Natural killer cell (primary cell): ENCODE measurements around the gene ATP2B2. TPM values are rescaled to one million over a fixed set of nuclear protein-coding genes. Genes with fewer than 3 reads are reported as not detected.
A peak's percentile ranks its signal among the peaks of the same experiment; 100 is the strongest.

Experiments
- ATAC-seq, 3 donors: fragments of 150-1000 bp in 2 of 3; fragments of 200-7000 bp in 1 of 3; cut with Tn5 transposase; 1 replicate in 1 of 3; 2 replicates in 2 of 3; pipeline ENCODE4 v1.10.0; 2021; ENCODE audit warnings: mild to moderate bottlenecking in 2 of 3, moderate library complexity in 2 of 3
- DNase-seq, 2 donors: peaks; one replicate each; pipeline versions ENCODE4 v3.0.0 to v3.0.0-alpha.2; 2013 to 2021; ENCODE audit warnings: mixed read lengths in 1 of 2
- H3K27ac ChIP-seq: one replicate; pipeline ENCODE4 v1.5.1; 2013; ENCODE audit warnings: mild to moderate bottlenecking, low read length
- H3K27me3 ChIP-seq: one replicate; pipeline ENCODE4 v1.6.1; 2013; ENCODE audit warnings: low read length; ENCODE audit not compliant: control insufficient read depth, insufficient read depth
- H3K36me3 ChIP-seq: one replicate; pipeline ENCODE4 v1.6.1; 2013; ENCODE audit warnings: low read length; ENCODE audit not compliant: control insufficient read depth, insufficient read depth
- H3K4me1 ChIP-seq: one replicate; pipeline ENCODE4 v1.6.1; 2013; ENCODE audit warnings: low read length; ENCODE audit not compliant: control insufficient read depth, insufficient read depth
- H3K4me3 ChIP-seq: one replicate; pipeline ENCODE4 v1.5.1; 2013; ENCODE audit warnings: low read length
- H3K9me3 ChIP-seq: one replicate; pipeline ENCODE4 v1.6.1; 2013; ENCODE audit warnings: low read length; ENCODE audit not compliant: control insufficient read depth, insufficient read depth
- H3K27ac Mint-ChIP-seq, 2 donors: one replicate each; pipeline ENCODE4 v1.8.0; 2022; ENCODE audit warnings: mild to moderate bottlenecking in 2 of 2, mixed read lengths in 2 of 2, moderate library complexity in 1 of 2
- H3K27me3 Mint-ChIP-seq, 2 donors: one replicate each; pipeline ENCODE4 v1.8.0; 2022; ENCODE audit warnings: low read depth in 2 of 2, mixed read lengths in 2 of 2
- H3K36me3 Mint-ChIP-seq: one replicate; pipeline ENCODE4 v1.8.0; 2022; ENCODE audit warnings: mixed read lengths
- H3K4me1 Mint-ChIP-seq, 2 donors: one replicate each; pipeline ENCODE4 v1.8.0; 2022; ENCODE audit warnings: mixed read lengths in 2 of 2
- H3K4me3 Mint-ChIP-seq: one replicate; pipeline ENCODE4 v1.8.0; 2022; ENCODE audit warnings: mild to moderate bottlenecking, moderate library complexity, mixed read lengths
- H3K9me3 Mint-ChIP-seq, 2 donors: one replicate each; pipeline ENCODE4 v1.8.0; 2022; ENCODE audit warnings: mixed read lengths in 2 of 2
- WGBS: methylation state at CpG from one replicate; pipeline ENCODE4 v1.1.7; 2013; ENCODE audit warnings: missing lambda C conversion rate; ENCODE audit not compliant: insufficient coverage; 5-methylcytosine and 5-hydroxymethylcytosine counted together
- intact Hi-C: fragments of 100-400 bp; cut with micrococcal nuclease; formaldehyde crosslinking; loops from one replicate; pipeline ENCODE4 v1.14.2; 2022
- total RNA-seq, 4 donors: library from RNA; stranded (reverse); fragments of 120-200 nt in 1 of 4; gene quantifications; one replicate each; pipeline versions ENCODE4 v1.2.3 to v1.2.4, GENCODE V29; 2013 to 2022
- TF ChIP-seq, protein P1 (sequence below): fragments of 200-600 bp; IDR thresholded peaks from one replicate; pipeline ENCODE4 v1.8.0; 2022; ENCODE audit warnings: antibody characterized with exemption

Gene ATP2B2
- total RNA-seq, 3 donors from 2014 or later (not counting 1 experiment from before 2014, with no cell fraction given) = not detected

DNA sequence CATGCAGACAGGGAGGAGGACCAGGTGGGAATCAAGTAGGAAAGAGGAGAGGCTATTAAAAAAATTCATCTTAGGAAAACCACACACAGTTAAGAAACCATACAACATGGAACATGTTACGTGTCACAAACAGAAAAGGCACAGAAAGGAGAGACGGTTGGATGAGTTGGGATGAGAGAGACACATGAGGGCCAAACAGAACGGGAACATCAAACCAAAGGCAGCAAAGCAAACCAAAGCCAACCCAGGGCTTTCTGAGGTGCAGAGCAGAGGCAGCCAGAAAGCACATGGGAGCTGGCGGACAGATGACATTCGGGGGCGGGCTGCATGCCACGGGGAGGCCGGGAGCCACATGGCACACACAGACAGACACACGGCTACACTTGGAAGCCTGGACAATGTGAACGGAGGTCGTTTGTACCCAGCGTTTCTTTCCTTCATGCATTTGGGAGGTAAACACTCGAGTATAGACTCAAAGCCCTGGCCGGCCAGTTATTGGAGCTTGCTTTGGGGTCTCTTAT, 175.8 kb downstream of the ATP2B2 start:
- intact Hi-C loops = no loop called here
- H3K4me1 Mint-ChIP-seq = no peaks in the 10 kb centered on the region

DNA sequence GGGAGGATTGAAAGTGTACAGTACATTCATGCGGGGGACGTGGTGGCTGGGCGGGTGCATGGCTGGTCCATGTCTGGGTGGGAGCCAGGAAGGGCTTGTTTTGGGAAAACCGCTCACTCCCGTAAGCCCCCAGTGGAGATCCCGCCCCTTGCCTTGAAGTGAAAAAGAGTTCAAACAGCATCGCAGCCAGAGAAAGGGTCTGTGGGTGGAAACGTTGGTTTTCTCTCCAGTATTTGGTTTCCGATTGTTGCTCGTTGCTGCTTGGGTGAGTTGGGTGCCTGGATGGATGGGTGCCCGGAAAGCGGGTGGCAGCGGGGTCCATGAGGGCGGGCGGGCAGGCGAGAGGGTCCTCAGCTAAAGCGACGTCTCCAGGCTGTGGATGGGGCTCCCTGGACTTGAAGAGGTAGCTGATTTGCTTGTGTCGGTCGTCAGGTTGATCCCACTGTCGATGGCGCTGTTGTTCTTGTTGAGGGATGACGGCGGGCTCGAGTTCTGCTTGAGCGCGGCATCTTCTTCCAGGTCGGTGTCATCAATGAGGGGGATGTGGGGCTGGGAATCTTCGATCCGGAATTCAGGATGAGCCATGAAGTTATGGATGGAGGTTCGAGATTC, 176.8 kb downstream of the ATP2B2 start:
- intact Hi-C loops = no loop called here
- TF ChIP-seq, protein P1, sequence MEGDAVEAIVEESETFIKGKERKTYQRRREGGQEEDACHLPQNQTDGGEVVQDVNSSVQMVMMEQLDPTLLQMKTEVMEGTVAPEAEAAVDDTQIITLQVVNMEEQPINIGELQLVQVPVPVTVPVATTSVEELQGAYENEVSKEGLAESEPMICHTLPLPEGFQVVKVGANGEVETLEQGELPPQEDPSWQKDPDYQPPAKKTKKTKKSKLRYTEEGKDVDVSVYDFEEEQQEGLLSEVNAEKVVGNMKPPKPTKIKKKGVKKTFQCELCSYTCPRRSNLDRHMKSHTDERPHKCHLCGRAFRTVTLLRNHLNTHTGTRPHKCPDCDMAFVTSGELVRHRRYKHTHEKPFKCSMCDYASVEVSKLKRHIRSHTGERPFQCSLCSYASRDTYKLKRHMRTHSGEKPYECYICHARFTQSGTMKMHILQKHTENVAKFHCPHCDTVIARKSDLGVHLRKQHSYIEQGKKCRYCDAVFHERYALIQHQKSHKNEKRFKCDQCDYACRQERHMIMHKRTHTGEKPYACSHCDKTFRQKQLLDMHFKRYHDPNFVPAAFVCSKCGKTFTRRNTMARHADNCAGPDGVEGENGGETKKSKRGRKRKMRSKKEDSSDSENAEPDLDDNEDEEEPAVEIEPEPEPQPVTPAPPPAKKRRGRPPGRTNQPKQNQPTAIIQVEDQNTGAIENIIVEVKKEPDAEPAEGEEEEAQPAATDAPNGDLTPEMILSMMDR = no peak
- Mint-ChIP-seq H3K27ac (no peak overlapping the region), H3K27me3 (peaks cover 15 to 47% of the 10 kb centered on the region in 2 donors), H3K4me3 (no peak overlapping the region), H3K36me3 (no peaks in the 10 kb centered on the region), H3K4me1 (no peaks in the 10 kb centered on the region), H3K9me3 (no peaks in the 10 kb centered on the region)
- no peaks in the 10 kb centered on the region for H3K4me1 ChIP-seq
- WGBS = 60% methylated on average over 31 of the region's 31 CpGs
- no peaks in the 10 kb centered on the region for H3K27me3 ChIP-seq
- no peaks in the 10 kb centered on the region for H3K36me3 ChIP-seq
- H3K27ac ChIP-seq = no peak overlapping the region
- ATAC-seq = no peak
- H3K4me3 ChIP-seq = no peak overlapping the region
- DNase-seq = no peak
- H3K9me3 ChIP-seq = no peaks in the 10 kb centered on the region

More for the DNA sequence above, 175.8 kb downstream of the ATP2B2 start:
- Histone ChIP-seq H3K27ac (no peak overlapping the region), H3K4me1 (no peaks in the 10 kb centered on the region), H3K27me3 (no peaks in the 10 kb centered on the region), H3K9me3 (no peaks in the 10 kb centered on the region), H3K36me3 (no peaks in the 10 kb centered on the region), H3K4me3 (no peak overlapping the region)
- DNase-seq = no peak
- no peak overlapping the region for H3K27ac Mint-ChIP-seq
- H3K36me3 Mint-ChIP-seq = no peaks in the 10 kb centered on the region
- no peaks in the 10 kb centered on the region for H3K9me3 Mint-ChIP-seq
- H3K27me3 Mint-ChIP-seq = peaks cover 15 to 47% of the 10 kb centered on the region in 2 donors
- ATAC-seq = no peak
- TF ChIP-seq, protein P1 = no peak
- no peak overlapping the region for H3K4me3 Mint-ChIP-seq
- WGBS = 84% methylated on average over 14 of the region's 14 CpGs

DNA sequence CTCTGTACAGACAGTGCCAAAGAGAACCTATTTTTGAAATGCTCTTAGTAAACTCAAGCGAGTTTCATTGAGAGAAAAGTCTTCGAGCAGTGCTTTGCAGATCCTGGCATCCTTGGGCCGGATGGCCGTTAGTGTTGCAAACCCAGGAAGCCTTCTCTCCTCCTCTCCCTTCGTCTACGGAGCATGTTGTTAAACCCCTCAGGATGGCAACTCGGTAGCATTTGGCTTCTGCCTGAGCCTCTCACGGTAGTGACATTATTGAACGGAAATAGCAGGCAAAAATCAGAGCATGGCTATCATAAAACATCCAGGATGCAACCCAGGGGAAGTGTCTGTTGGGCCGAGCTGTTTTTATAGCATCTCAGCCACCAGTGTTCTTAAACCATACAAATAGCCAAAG, 177.8 kb downstream of the ATP2B2 start:
- ATAC-seq (no peak), DNase-seq (no peak)
- H3K4me1 Mint-ChIP-seq = no peaks in the 10 kb centered on the region
- whole genome bisulfite sequencing = 74% methylated on average over 10 of the region's 10 CpGs
- H3K4me3 Mint-ChIP-seq = no peak overlapping the region
- Histone ChIP-seq H3K4me3 (no peak overlapping the region), H3K36me3 (no peaks in the 10 kb centered on the region), H3K27me3 (no peaks in the 10 kb centered on the region), H3K4me1 (no peaks in the 10 kb centered on the region), H3K27ac (no peak overlapping the region), H3K9me3 (no peaks in the 10 kb centered on the region)
- H3K27ac Mint-ChIP-seq = no peak overlapping the region
- H3K36me3 Mint-ChIP-seq = no peaks in the 10 kb centered on the region
- intact Hi-C loops = no loop called here
- TF ChIP-seq, protein P1 = no peak
- no peaks in the 10 kb centered on the region for H3K9me3 Mint-ChIP-seq
- H3K27me3 Mint-ChIP-seq = peaks cover 15 to 47% of the 10 kb centered on the region in 2 donors

DNA sequence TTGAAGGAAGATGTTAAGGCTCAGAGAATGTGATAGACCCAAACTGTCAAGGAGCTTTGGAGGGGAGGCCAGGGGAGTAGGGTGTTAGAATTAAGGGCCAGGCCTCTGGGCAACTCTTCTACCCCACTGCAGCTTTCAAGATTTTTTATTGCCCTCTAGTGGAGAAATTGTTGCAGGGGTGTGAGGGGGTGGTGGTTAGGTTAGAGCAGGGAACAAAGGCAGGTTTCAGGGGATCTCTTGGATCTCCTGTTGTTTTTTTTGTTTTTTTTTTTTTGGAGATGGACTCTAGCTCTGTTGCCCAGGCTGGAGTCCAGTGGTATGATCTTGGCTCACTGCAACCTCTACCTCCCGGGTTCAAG, 183.1 kb downstream of the ATP2B2 start:
- Histone ChIP-seq H3K9me3 (no peaks in the 10 kb centered on the region), H3K4me1 (peaks cover 18% of the 10 kb centered on the region), H3K27me3 (no peaks in the 10 kb centered on the region), H3K27ac (no peak overlapping the region), H3K4me3 (no peak overlapping the region), H3K36me3 (peaks cover 11% of the 10 kb centered on the region)
- peak in 1 of 2 donors; percentile 44 for DNase-seq
- no peak for ATAC-seq
- Mint-ChIP-seq H3K4me1 (peaks cover 25 to 28% of the 10 kb centered on the region in 2 donors), H3K27ac (peak overlapping the region in 1 of 2 donors; percentile 91), H3K27me3 (peaks cover 0 to 22% of the 10 kb centered on the region in 2 donors), H3K4me3 (peak overlapping the region; percentile 90), H3K9me3 (no peaks in the 10 kb centered on the region), H3K36me3 (no peaks in the 10 kb centered on the region)
- TF ChIP-seq, protein P1 = peak; percentile 29
- intact Hi-C loops = loop anchor here (5.0 kb wide), 1 partner anchor 205 kb away; the partner anchor contains the start of gene BRK1
- no CpG with 5 or more reads among the region's 1 CpG for WGBS
